Fibroblast of lung (primary cell): ENCODE measurements around the gene NPTX1. TPM values are rescaled to one million over a fixed set of nuclear protein-coding genes. Genes with fewer than 3 reads are reported as not detected.

Experiments used
- DNase-seq, 2 donors: peaks; one replicate each; pipeline versions ENCODE4 v3.0.0 to v3.0.0-alpha.2; 2010; ENCODE audit warnings: low read depth in 2 of 2
- H2AFZ ChIP-seq: 2 replicates; pipeline ENCODE4 v1.5.1; 2012; ENCODE audit warnings: low read length, control low read depth, inconsistent platforms
- H3K27ac ChIP-seq: 2 replicates; pipeline ENCODE4 v1.5.1; 2011; ENCODE audit warnings: low read length, control low read depth; ENCODE audit not compliant: insufficient read depth
- H3K27me3 ChIP-seq: 2 replicates; pipeline ENCODE4 v1.5.1; 2011; ENCODE audit warnings: mild to moderate bottlenecking, low read length; ENCODE audit not compliant: control insufficient read depth, insufficient read depth
- H3K36me3 ChIP-seq: 2 replicates; pipeline ENCODE4 v1.5.1; 2011; ENCODE audit warnings: low read length; ENCODE audit not compliant: control insufficient read depth, insufficient read depth
- H3K4me1 ChIP-seq: 2 replicates; pipeline ENCODE4 v1.5.1; 2011; ENCODE audit warnings: low read length; ENCODE audit not compliant: control insufficient read depth, insufficient read depth; ENCODE audit errors: extremely low read depth
- H3K4me2 ChIP-seq: 2 replicates; pipeline ENCODE4 v1.5.1; 2011; ENCODE audit warnings: low read length, control low read depth; ENCODE audit not compliant: insufficient read depth; ENCODE audit errors: extremely low read depth
- H3K4me3 ChIP-seq, 4 experiments: fragments of 200-600 bp in 1 of 4; sonication (generic) in 1 of 4; replicated peaks in 1 of 4; 2 replicates each; pipeline ENCODE4 v1.5.1; 2011 to 2016; ENCODE audit warnings: low read length in 4 of 4, low read depth in 3 of 4, mild to moderate bottlenecking in 3 of 4, control low read depth in 2 of 4, inconsistent platforms in 1 of 4, mixed read lengths in 1 of 4; ENCODE audit not compliant: insufficient read depth in 1 of 4; ENCODE audit errors: control extremely low read depth in 1 of 4
- H3K79me2 ChIP-seq: 2 replicates; pipeline ENCODE4 v1.5.1; 2012; ENCODE audit warnings: mild to moderate bottlenecking, low read length, inconsistent platforms; ENCODE audit not compliant: control insufficient read depth, insufficient read depth
- H3K9ac ChIP-seq: 2 replicates; pipeline ENCODE4 v1.5.1; 2011; ENCODE audit warnings: mild to moderate bottlenecking, low read length, control low read depth; ENCODE audit not compliant: insufficient read depth
- H3K9me3 ChIP-seq: 2 replicates; pipeline ENCODE4 v1.5.1; 2012; ENCODE audit warnings: low read depth, low read length; ENCODE audit not compliant: control insufficient read depth, insufficient read depth
- H4K20me1 ChIP-seq: 2 replicates; pipeline ENCODE4 v1.5.1; 2011; ENCODE audit warnings: low read length; ENCODE audit not compliant: control insufficient read depth, insufficient read depth; ENCODE audit errors: extremely low read depth
- EZH2 ChIP-seq: IDR thresholded peaks from 2 replicates; pipeline ENCODE4 v1.5.1; 2012; ENCODE audit warnings: low read length, control low read depth, mild to moderate bottlenecking; ENCODE audit errors: missing control alignments
- polyA plus RNA-seq, 2 donors: library from polyadenylated mRNA; depleted of rRNA in 1 of 2; stranded (reverse) in 1 of 2; unstranded in 1 of 2; fragments of >200 nt; gene quantifications; 2 replicates each; pipeline ENCODE4 v1.2.1, GENCODE V29; 2011 to 2012; ENCODE audit warnings: missing spikeins in 1 of 2
- total RNA-seq: library from RNA; depleted of rRNA; stranded (reverse); fragments of >200 nt; gene quantifications from 2 replicates; pipeline ENCODE4 v1.2.1, GENCODE V29; 2014
- TF ChIP-seq, protein P1 (sequence below), 2 donors: IDR thresholded peaks in 1 of 2; conservative IDR thresholded peaks in 1 of 2; 1 replicate in 1 of 2; 2 replicates in 1 of 2; pipeline ENCODE4 v1.5.1; 2011 to 2012; ENCODE audit warnings: low read length in 2 of 2, control low read depth in 1 of 2, inconsistent platforms in 1 of 2, low read depth in 1 of 2, mild to moderate bottlenecking in 1 of 2

The NPTX1 gene
- total and polyA plus RNA-seq, 2 donors (not counting 1 experiment from before 2014, with no cell fraction given): 14.9 to 31.2 TPM

DNA sequence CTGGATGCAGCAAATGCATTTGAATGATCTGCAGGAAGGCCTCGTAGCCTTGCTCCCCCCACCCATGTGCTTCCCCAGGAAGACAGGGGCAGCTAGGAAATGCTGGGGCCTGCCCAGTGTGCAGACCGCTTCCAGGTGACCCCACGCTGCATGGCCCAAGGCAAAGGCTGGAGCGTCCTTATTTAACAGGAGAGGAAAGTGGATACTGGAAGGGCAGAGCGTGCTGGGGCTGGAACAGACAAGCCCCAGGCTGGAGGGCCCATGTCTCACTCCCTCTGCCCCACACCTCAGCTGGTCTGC, 26.1 kb upstream of the NPTX1 start:
- no peak overlapping the region for H3K27ac ChIP-seq
- no peaks in the 10 kb centered on the region for H3K79me2 ChIP-seq
- TF ChIP-seq EZH2: no peak
- TF ChIP-seq, protein P1, sequence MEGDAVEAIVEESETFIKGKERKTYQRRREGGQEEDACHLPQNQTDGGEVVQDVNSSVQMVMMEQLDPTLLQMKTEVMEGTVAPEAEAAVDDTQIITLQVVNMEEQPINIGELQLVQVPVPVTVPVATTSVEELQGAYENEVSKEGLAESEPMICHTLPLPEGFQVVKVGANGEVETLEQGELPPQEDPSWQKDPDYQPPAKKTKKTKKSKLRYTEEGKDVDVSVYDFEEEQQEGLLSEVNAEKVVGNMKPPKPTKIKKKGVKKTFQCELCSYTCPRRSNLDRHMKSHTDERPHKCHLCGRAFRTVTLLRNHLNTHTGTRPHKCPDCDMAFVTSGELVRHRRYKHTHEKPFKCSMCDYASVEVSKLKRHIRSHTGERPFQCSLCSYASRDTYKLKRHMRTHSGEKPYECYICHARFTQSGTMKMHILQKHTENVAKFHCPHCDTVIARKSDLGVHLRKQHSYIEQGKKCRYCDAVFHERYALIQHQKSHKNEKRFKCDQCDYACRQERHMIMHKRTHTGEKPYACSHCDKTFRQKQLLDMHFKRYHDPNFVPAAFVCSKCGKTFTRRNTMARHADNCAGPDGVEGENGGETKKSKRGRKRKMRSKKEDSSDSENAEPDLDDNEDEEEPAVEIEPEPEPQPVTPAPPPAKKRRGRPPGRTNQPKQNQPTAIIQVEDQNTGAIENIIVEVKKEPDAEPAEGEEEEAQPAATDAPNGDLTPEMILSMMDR (conservative IDR thresholded peaks at IDR 0.05 in 1 of 2, IDR thresholded peaks at IDR 0.05 in 1 of 2; ENCODE audit: low read depth in 1 of 2, low read length in 2 of 2): no peak
- H3K27me3 ChIP-seq: peaks cover 4% of the 10 kb centered on the region
- H3K9me3 ChIP-seq: no peaks in the 10 kb centered on the region
- no peak overlapping the region for H3K9ac ChIP-seq
- no peak overlapping the region for H3K4me3 ChIP-seq
- H4K20me1 ChIP-seq: no peaks in the 10 kb centered on the region
- H3K36me3 ChIP-seq: no peaks in the 10 kb centered on the region
- peaks cover 4% of the 10 kb centered on the region for H3K4me1 ChIP-seq
- no peak overlapping the region for H2AFZ ChIP-seq
- H3K4me2 ChIP-seq: no peak overlapping the region
- DNase-seq: no peak

DNA sequence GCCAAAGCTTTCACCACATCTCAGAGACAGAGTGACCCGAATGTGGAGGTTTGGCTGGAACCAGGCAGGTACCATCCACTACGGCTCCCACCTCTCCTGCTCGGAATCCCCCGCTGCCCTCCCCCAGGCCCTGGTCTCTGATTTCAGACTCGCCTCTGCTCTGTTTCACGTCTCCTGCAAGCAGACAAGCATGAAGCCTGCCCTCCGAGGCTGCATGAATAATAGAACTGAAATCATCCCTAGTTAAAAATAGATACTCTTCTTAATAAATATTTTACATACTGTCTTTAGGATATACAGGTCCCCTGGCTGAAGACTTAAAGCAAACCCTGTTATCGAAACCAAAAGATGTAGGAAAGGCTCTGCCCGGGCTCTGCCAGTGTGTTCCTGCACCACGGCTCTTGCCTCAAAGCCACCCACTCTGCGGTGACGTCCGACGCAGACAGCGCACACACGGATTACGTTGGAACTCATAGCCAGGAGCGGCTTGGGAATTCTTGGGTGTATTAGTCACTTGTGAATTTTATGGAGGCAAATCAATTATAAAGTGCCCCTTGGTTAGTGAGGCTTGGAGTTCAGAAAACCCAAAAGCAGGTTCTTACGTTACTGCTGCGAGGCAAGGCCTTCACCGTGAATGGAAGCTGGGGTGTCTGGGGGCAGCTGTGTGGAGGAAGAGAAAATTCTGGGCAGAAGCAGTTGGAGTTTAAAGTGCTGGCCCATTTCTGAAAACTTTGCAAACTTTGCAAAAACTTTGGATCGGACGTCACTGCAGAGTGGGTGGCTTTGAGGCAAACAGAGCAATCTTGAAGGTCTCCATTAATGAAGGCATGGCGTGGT, 25.6 kb upstream of the NPTX1 start:
- Histone ChIP-seq H2AFZ (no peak overlapping the region), H3K9me3 (no peaks in the 10 kb centered on the region), H3K4me3 (no peak overlapping the region), H3K4me1 (peaks cover 4% of the 10 kb centered on the region), H3K79me2 (no peaks in the 10 kb centered on the region), H4K20me1 (no peaks in the 10 kb centered on the region), H3K36me3 (no peaks in the 10 kb centered on the region), H3K27me3 (peaks cover 6% of the 10 kb centered on the region), H3K4me2 (no peak overlapping the region), H3K27ac (no peak overlapping the region), H3K9ac (no peak overlapping the region)
- TF ChIP-seq, protein P1 (conservative IDR thresholded peaks at IDR 0.05 in 1 of 2, IDR thresholded peaks at IDR 0.05 in 1 of 2; ENCODE audit: low read depth in 1 of 2, low read length in 2 of 2): no peak
- no peak for TF ChIP-seq EZH2
- peak in 1 of 2 donors; percentile 93 for DNase-seq

DNA sequence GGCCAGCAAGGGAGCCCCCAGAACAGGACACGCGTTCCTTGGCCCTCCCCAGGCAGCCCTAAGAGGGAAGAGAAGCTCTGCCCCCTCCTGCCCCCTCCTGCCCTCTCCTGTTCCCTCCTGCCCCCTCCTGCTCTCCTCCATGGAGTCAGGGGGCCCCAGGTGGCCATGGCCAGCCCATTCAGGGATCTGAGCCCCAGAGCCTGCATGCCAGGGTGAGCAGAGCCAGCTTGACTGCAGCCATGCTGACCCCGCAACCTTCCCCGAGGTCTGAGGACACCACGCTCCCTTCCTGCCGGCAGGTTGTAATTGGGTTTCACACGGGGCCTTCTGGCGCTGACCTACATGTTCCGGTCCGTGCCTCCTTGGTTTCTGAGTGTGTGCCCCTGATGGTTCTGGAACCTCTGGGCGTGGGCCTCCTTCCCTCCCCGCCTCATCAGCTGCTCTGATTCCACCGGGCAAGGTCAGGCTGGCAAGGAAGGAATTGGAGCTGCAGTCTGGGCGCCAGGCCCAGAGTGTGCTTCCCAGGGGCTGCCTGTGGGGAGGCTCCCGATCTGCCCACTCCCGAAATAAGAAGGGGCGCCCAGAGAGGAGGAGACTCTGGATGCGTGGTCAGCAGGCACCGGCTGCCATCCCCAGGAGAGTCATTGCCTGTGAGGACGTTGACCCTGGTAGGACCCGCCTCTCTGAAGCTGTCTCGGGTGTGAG, 23.7 kb upstream of the NPTX1 start:
- Histone ChIP-seq H4K20me1 (no peaks in the 10 kb centered on the region), H3K27me3 (peaks cover 12% of the 10 kb centered on the region), H2AFZ (no peak overlapping the region), H3K4me1 (peaks cover 4% of the 10 kb centered on the region), H3K4me3 (no peak overlapping the region), H3K27ac (no peak overlapping the region), H3K4me2 (no peak overlapping the region), H3K9me3 (no peaks in the 10 kb centered on the region), H3K36me3 (no peaks in the 10 kb centered on the region), H3K9ac (no peak overlapping the region), H3K79me2 (no peaks in the 10 kb centered on the region)
- TF ChIP-seq EZH2: no peak
- TF ChIP-seq, protein P1 (conservative IDR thresholded peaks at IDR 0.05 in 1 of 2, IDR thresholded peaks at IDR 0.05 in 1 of 2; ENCODE audit: low read depth in 1 of 2, low read length in 2 of 2): no peak
- DNase-seq: no peak
